GM21447 (cell line): ENCODE measurements around the gene LBX1.

ENCODE experiments used
- ATAC-seq: cut with Tn5 transposase; IDR thresholded peaks from one replicate; pipeline ENCODE4 v1.9.1; 2021; ENCODE audit not compliant: unreplicated experiment

Gene LBX1

GRCh38 chr10:101244321-101245050, 15.2 kb upstream of the LBX1 start:
- no peak for ATAC-seq

DNA sequence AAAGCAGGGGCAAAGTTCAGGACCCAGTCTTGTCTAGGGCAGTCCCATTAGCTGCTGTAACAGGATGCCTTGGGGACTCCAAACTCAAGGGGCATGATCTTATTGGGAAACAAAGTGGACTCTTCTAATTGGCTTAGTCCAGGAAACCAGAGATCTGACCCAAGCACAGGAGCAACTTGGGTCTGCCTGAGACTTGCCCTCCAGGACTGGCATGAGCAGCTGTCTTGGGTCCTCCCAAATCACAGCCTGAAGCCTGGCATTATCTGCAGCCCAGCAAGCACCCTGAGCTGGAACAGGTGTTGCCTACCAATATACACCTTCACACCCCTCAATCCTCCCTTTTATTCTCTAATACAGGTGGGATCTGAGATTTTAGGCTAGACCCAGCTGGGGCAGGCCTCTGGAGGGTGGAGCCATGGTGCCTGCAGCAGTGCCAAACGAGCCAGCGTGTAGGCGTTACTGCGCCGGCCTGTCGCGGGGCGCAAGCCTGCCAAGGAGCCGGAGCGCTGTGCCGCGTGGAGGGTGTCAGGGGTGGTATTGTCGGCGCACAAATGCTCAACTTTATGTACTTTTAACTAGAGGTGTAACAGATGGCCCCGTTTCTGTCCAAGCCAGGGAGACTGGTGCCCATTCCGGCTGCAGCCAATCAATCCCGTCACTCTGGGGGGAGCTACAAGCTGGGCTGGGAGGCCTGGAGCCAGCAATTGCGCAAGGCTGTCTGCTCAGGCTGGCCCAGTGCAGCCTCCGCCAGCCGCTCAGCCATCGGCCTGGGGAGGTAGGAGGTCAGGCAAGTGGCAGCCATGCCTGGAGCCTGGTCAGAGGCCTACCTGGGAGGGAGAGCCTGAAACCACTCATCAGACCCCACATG, 12.8 kb upstream of the LBX1 start:
- ATAC-seq, result no peak

GRCh38 chr10:101238732-101239105, 9.5 kb upstream of the LBX1 start:
- ATAC-seq, result no peak

DNA sequence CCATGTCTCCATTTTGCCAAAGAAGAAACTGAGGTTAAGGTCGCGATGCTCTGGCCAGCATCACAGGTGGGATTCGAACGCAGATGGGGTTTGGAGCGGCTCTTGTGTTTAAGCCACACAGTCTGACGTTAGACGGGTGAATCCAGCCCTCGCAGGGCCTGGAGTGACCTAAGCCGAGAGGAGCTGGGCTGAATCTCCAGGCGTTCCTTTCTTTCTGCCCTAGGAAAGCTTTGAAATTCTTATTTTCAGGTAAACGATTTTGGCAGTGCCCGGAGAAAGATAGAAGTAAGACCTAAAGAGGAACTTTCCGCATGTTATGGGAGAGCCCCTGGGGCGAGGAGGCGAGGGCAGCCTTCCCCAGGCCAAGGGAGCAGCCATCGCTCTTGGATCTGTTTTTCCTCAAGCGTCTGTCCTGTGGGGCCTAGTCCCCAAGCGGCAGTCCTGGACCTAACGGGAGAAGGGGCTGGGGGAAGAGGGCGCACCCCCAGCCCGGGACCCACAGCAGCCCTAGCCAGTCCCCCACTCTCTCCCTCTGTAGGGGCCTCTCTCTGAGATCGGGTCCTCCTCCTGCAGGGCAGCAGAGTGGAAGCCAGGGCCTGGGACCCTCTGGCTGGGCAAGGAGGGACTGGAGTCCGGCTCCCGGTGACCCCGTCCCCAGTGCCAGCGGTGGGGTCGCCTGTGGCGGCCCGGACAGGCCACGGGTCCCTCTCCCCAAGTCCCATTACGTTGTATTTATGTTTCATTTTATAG, 8.9 kb upstream of the LBX1 start:
- no peak for ATAC-seq

GRCh38 chr10:101237081-101237981, 8.1 kb upstream of the LBX1 start:
- no peak for ATAC-seq

GRCh38 chr10:101236376-101237080, 7.3 kb upstream of the LBX1 start:
- no peak for ATAC-seq

- no peak for ATAC-seq
These were observed 6.5 kb upstream of the LBX1 start for GRCh38 chr10:101235766-101236165.

DNA sequence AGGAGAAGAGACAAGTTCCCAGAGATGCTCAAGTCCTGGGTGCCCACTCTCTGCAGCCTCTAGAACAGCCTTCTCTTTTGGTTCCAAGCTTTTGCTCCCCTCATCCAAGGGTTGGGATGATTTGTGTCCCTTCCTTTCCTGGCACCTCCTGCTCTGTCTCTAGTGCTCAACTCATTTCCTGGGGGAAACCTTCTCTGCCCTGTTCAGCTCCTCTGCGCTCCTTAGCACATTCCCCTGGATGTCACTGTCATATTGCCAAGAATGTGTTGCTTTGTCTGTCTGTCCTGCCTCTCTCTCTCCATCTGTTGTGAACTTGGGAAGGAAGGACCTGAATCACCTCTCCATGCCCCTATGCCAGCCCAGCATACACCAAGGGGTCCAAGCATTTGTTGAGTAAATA, 5.1 kb upstream of the LBX1 start:
- ATAC-seq, result no peak

DNA sequence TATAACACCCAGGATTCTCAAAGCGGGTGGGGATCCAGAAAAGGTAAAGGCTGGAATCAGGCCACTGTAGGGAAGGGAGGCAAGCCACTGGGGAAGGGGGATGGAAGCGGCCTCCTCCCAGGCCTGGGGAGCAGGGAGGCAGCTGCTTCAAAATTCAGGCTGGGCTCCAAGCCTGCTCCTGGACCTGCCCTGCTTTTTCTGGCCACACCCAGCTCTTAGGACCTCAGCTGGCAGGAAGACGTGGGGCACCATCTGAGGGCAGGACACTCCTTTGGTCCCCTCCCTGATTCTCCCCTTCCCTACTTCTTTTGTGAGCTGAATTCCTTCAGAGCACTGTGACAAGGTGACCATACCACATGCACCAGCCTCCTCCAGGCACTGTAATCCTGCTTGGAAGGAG, 4.6 kb upstream of the LBX1 start:
- ATAC-seq, result no peak

GRCh38 chr10:101233443-101233842, 4.2 kb upstream of the LBX1 start:
- ATAC-seq, result no peak

- no peak for ATAC-seq
These were observed 2.8 kb upstream of the LBX1 start for GRCh38 chr10:101231912-101232689.

DNA sequence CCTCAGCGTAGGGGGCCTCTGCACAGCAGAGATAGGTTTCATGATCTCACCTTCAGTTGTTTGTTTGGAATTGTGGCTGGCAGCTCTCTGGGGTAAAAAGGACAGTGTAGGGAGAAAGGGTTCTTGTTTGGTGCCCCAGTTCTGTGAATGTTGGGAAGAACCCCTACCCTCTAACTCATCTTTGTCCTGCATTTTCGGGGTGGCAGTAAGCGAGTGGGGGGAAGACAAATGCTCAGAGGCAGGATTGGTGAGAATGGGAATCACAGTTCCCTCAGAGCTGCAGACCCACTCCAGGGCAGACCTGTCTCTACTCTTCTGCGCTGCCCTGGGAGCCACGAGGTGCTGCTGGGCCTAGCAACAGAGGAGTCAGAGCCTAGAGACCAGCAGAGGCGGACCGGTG, 1.8 kb upstream of the LBX1 start:
- ATAC-seq, result no peak

- ATAC-seq, result no peak
These were observed 1.1 kb upstream of the LBX1 start for GRCh38 chr10:101230183-101230917.

GRCh38 chr10:101228966-101229265, 347 bp downstream of the LBX1 start:
- no peak for ATAC-seq

DNA sequence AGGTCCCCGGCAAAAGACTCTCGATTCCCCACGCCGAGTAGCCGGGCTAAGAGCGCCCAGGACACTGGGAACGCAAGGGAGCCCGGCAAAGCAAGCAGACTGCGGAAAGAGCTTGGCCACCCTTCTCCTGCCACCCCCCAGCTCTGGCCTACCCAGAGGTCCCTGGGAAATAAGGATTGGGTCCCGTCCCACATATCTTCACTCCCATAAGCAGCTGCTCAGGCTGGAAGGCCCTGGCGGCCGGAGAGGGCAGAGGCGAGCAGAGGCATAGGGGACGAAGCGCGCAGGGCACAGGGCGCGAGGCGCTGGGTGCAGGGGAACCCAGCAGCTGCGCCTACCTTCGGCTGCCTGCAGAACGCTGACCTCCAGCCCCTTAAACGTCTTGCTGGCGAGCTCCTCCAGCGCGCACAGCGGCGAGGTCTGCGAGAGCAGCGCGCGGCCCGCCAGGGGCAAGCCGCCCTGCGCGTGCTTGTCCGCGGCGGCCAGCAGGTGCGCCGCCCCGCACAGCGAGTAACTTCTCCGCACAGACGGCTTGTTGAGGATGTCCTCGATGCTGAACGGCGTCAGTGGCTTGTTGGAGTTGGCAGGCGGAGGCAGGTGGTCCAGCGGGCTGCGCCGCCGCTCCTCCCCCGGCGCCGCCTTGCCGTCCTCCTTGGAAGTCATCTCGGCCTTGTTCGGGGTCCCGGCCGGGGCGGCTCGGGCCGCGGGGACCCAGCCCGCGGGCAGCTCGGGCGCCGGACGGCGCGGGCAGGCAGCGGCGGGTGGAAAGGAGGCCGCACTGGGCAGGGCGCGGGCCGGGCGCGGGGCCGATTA, 904 bp downstream of the LBX1 start:
- ATAC-seq, result no peak

- ATAC-seq, result no peak
These were observed 1.7 kb downstream of the LBX1 start for GRCh38 chr10:101227429-101228152.
